Activated CD4-positive, alpha-beta T cell treated with anti-CD3 and anti-CD28 coated beads, Interleukin-2, Interleukin-6, amounts not matched to agents 100 ng/mL and 50 ng/mL, durations not matched to agents 16 hours and 8 hours (primary cell): ENCODE results near the gene NEUROD6.

Source experiments
- DNase-seq: peaks from one replicate; pipeline ENCODE4 v3.0.0-alpha.2; 2020

Gene NEUROD6

GRCh38 chr7:31340603-31341002 is at the start of gene NEUROD6:
TSS of gene NEUROD6 (minus strand) at chr7:31340726. CDS start at chr7:31339268, 1,458 bp downstream.
- no peak for DNase-seq

GRCh38 chr7:31384466-31384865 is 43.9 kb upstream of the NEUROD6 start:
- no peak for DNase-seq

- no peak for DNase-seq
These were observed 42.2 kb upstream of the NEUROD6 start for GRCh38 chr7:31382722-31383121.

GRCh38 chr7:31373337-31374289 is 33.1 kb upstream of the NEUROD6 start:
- DNase-seq: peak; percentile 31

- DNase-seq: no peak
These were observed 31.9 kb upstream of the NEUROD6 start for GRCh38 chr7:31372231-31372959.

GRCh38 chr7:31371621-31372020 is 31.1 kb upstream of the NEUROD6 start:
- DNase-seq: no peak

GRCh38 chr7:31370609-31371008 is 30.1 kb upstream of the NEUROD6 start:
- DNase-seq: no peak

GRCh38 chr7:31368620-31369019 is 28.1 kb upstream of the NEUROD6 start:
- DNase-seq: no peak

- no peak for DNase-seq
These were observed 23.0 kb upstream of the NEUROD6 start for GRCh38 chr7:31363496-31363895.

- DNase-seq: no peak
These were observed 22.5 kb upstream of the NEUROD6 start for GRCh38 chr7:31363051-31363450.

GRCh38 chr7:31362401-31362800 is 21.9 kb upstream of the NEUROD6 start:
- no peak for DNase-seq

- no peak for DNase-seq
These were observed 17.9 kb upstream of the NEUROD6 start for GRCh38 chr7:31358467-31358866.

GRCh38 chr7:31345421-31345820 is 4.9 kb upstream of the NEUROD6 start:
- no peak for DNase-seq

- no peak for DNase-seq
These were observed 3.2 kb upstream of the NEUROD6 start for GRCh38 chr7:31343516-31344305.

- DNase-seq: no peak
These were observed 615 bp upstream of the NEUROD6 start for GRCh38 chr7:31341141-31341540.

GRCh38 chr7:31340051-31340450 is 475 bp downstream of the NEUROD6 start:
- DNase-seq: no peak

GRCh38 chr7:31338706-31339105 is 1.8 kb downstream of the NEUROD6 start:
- DNase-seq: no peak

- no peak for DNase-seq
These were observed 3.4 kb downstream of the NEUROD6 start for GRCh38 chr7:31337002-31337565.

- no peak for DNase-seq
These were observed 4.1 kb downstream of the NEUROD6 start for GRCh38 chr7:31336202-31337001.

GRCh38 chr7:31335884-31336201 is 4.7 kb downstream of the NEUROD6 start:
- no peak for DNase-seq

- no peak for DNase-seq
These were observed 5.2 kb downstream of the NEUROD6 start for GRCh38 chr7:31335161-31335856.
